ENCODE data around the gene RNLS. TPM values are rescaled to one million over a fixed set of nuclear protein-coding genes. Genes with fewer than 3 reads are reported as not detected.

RNLS gene
- total RNA-seq, 1 donor from 2014 or later = 3.7 TPM

GRCh38 chr10:88297103-88297502 is 286.0 kb downstream of the RNLS start:
- Histone ChIP-seq H3K4me1 (no peaks in the 10 kb centered on the region), H3K4me3 (no peak overlapping the region), H3K27me3 (no peaks in the 10 kb centered on the region), H3K9me3 (no peaks in the 10 kb centered on the region), H3K27ac (no peak overlapping the region), H3K36me3 (no peaks in the 10 kb centered on the region)
- DNase-seq (no peak), ATAC-seq (no peak)
- TF ChIP-seq CTCF (IDR thresholded peaks at IDR 0.05) = no peak
- intact Hi-C loops (cut with DNase I) = no loop called here

DNA sequence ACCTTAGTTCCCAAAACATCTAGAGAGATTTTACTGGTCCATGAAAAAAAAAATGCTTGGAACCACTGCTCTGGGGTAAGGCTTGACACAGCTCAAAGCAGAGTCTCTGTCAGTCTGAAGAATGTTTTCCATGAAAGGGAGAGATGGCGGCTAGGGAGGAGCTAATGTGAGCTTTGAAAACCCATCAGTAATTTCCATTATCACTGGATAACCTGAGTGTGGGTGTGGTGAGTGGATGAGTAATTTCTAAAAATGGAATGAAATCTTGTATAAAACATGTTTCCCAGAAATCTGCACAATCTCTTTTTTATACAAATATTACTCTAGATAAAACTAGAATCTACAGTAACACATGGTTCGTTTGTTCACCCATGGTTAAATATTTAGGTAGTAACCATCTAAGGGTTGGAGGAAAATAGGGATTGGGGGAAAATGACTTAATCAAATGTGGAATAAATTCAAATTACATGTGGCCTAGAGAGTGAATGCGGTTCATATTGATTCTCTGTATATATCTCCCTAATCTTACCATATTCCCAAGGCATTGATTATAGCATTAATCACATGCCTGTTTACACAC is 289.4 kb downstream of the RNLS start:
- TF ChIP-seq CTCF (IDR thresholded peaks at IDR 0.05) = no peak
- no peak overlapping the region for H3K27ac ChIP-seq
- no peaks in the 10 kb centered on the region for H3K27me3 ChIP-seq
- DNase-seq (no peak), ATAC-seq (no peak)
- H3K9me3 ChIP-seq = no peaks in the 10 kb centered on the region
- H3K36me3 ChIP-seq = no peaks in the 10 kb centered on the region
- H3K4me3 ChIP-seq = no peak overlapping the region
- intact Hi-C loops (cut with DNase I) = no loop called here
- H3K4me1 ChIP-seq = no peaks in the 10 kb centered on the region

GRCh38 chr10:88293073-88293472 is 290.0 kb downstream of the RNLS start:
- H3K4me3 ChIP-seq = no peak overlapping the region
- intact Hi-C loops (cut with DNase I) = no loop called here
- H3K4me1 ChIP-seq = no peaks in the 10 kb centered on the region
- ATAC-seq (no peak), DNase-seq (no peak)
- H3K27ac ChIP-seq = no peak overlapping the region
- no peaks in the 10 kb centered on the region for H3K36me3 ChIP-seq
- no peak for TF ChIP-seq CTCF (IDR thresholded peaks at IDR 0.05)
- H3K27me3 ChIP-seq = no peaks in the 10 kb centered on the region
- no peaks in the 10 kb centered on the region for H3K9me3 ChIP-seq

- H3K27ac ChIP-seq = no peak overlapping the region
- DNase-seq = no peak
- no peaks in the 10 kb centered on the region for H3K36me3 ChIP-seq
- H3K4me1 ChIP-seq = no peaks in the 10 kb centered on the region
- no peak for TF ChIP-seq CTCF (IDR thresholded peaks at IDR 0.05)
- H3K27me3 ChIP-seq = no peaks in the 10 kb centered on the region
- H3K4me3 ChIP-seq = no peak overlapping the region
- ATAC-seq = no peak
- no peaks in the 10 kb centered on the region for H3K9me3 ChIP-seq
- intact Hi-C loops (cut with DNase I) = no loop called here
Measured at GRCh38 chr10:88292185-88292514, 291.0 kb downstream of the RNLS start.

DNA sequence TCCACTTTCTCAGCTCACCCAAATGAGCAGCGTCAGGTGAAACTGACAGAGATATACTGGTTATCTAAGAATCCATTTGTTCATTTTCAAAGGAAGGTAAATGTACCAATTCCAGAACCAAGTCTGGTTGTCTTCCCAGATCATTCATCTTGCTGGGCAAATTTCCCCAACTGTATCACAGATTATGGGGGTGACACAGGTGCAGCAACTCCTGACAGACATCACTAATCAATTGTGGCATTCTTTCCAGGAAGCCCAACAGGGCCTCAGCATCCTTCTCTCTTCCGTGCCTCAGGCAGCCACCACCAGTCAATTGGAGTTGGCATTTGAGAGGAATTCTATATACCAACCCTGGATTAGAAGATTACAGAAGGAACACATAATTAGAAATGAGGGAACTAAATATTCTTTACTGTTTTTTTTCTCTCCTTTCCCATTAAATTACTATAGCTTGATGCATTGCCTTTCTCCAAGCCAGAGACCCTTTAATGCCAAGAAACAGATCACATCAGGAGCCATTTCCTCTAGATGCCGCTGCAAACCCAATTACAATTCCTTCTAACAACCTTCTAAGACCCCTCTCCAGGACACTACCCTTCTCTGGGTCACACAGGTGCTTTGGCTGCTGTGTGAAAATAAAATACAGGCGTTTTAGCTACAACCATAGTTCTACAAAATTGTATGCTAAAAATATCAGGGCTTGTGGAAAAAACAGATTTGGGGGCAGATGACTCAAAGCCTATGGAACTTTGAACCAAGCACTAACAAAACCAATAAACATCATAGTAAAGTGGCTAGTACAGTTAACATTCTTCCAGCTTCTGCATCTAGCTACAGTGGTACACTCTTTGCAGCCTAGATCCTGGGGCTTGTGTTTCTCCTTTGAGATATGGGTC is 291.6 kb downstream of the RNLS start:
- ATAC-seq = no peak
- no peak for TF ChIP-seq CTCF (IDR thresholded peaks at IDR 0.05)
- no peaks in the 10 kb centered on the region for H3K36me3 ChIP-seq
- H3K9me3 ChIP-seq = no peaks in the 10 kb centered on the region
- H3K4me3 ChIP-seq = no peak overlapping the region
- H3K27me3 ChIP-seq = no peaks in the 10 kb centered on the region
- no peak for DNase-seq
- H3K27ac ChIP-seq = no peak overlapping the region
- no peaks in the 10 kb centered on the region for H3K4me1 ChIP-seq
- intact Hi-C loops (cut with DNase I) = no loop called here
